MG63 (cell line): Measurements from ENCODE around the gene NTRK3. TPM values are rescaled to one million over a fixed set of nuclear protein-coding genes. Genes with fewer than 3 reads are reported as not detected.

Source experiments
- DNase-seq: peaks from one replicate; pipeline ENCODE4 v3.0.0-alpha.2; 2020
- H3K27me3 ChIP-seq: fragments of 250-450 bp; sonication (Bioruptor Pico); 2 replicates; pipeline ENCODE4 v1.5.1; 2020; ENCODE audit warnings: mild to moderate bottlenecking, moderate library complexity
- H3K36me3 ChIP-seq: fragments of 250-450 bp; sonication (Bioruptor Pico); 2 replicates; pipeline ENCODE4 v1.5.1; 2020; ENCODE audit warnings: mild to moderate bottlenecking, moderate library complexity
- H3K4me3 ChIP-seq: fragments of 250-450 bp; sonication (Bioruptor Pico); 2 replicates; pipeline ENCODE4 v1.5.1; 2020; ENCODE audit warnings: mild to moderate bottlenecking, moderate library complexity
- H3K9me3 ChIP-seq: fragments of 250-450 bp; sonication (Bioruptor Pico); 2 replicates; pipeline ENCODE4 v1.5.1; 2020; ENCODE audit warnings: mild to moderate bottlenecking, moderate library complexity
- total RNA-seq: library from RNA; depleted of rRNA; stranded (reverse); fragments of >200 nt; shearing (Covaris generic); gene quantifications from 2 replicates; pipeline ENCODE4 v1.2.3, GENCODE V29; 2014; ENCODE audit warnings: low replicate concordance

NTRK3 gene
- total RNA-seq, 1 experiment from 2014 or later: 4.0 TPM

GRCh38 chr15:88179562-88179961 lies 77.0 kb downstream of the NTRK3 start:
- no peak for DNase-seq
- Histone ChIP-seq H3K36me3 (no peaks in the 10 kb centered on the region), H3K9me3 (no peaks in the 10 kb centered on the region), H3K27me3 (no peaks in the 10 kb centered on the region), H3K4me3 (no peak overlapping the region)

- H3K4me3 ChIP-seq: no peak overlapping the region
- DNase-seq: no peak
- no peaks in the 10 kb centered on the region for H3K36me3 ChIP-seq
- no peaks in the 10 kb centered on the region for H3K27me3 ChIP-seq
- no peaks in the 10 kb centered on the region for H3K9me3 ChIP-seq
Measured at GRCh38 chr15:88178631-88179030, 77.9 kb downstream of the NTRK3 start.

- peak; percentile 29 for DNase-seq
- Histone ChIP-seq H3K4me3 (no peak overlapping the region), H3K27me3 (no peaks in the 10 kb centered on the region), H3K9me3 (no peaks in the 10 kb centered on the region), H3K36me3 (no peaks in the 10 kb centered on the region)
Measured at GRCh38 chr15:88177451-88177850, 79.1 kb downstream of the NTRK3 start.

- H3K36me3 ChIP-seq: no peaks in the 10 kb centered on the region
- no peaks in the 10 kb centered on the region for H3K27me3 ChIP-seq
- no peak for DNase-seq
- H3K4me3 ChIP-seq: no peak overlapping the region
- no peaks in the 10 kb centered on the region for H3K9me3 ChIP-seq
Measured at GRCh38 chr15:88174571-88174970, 82.0 kb downstream of the NTRK3 start.

DNA sequence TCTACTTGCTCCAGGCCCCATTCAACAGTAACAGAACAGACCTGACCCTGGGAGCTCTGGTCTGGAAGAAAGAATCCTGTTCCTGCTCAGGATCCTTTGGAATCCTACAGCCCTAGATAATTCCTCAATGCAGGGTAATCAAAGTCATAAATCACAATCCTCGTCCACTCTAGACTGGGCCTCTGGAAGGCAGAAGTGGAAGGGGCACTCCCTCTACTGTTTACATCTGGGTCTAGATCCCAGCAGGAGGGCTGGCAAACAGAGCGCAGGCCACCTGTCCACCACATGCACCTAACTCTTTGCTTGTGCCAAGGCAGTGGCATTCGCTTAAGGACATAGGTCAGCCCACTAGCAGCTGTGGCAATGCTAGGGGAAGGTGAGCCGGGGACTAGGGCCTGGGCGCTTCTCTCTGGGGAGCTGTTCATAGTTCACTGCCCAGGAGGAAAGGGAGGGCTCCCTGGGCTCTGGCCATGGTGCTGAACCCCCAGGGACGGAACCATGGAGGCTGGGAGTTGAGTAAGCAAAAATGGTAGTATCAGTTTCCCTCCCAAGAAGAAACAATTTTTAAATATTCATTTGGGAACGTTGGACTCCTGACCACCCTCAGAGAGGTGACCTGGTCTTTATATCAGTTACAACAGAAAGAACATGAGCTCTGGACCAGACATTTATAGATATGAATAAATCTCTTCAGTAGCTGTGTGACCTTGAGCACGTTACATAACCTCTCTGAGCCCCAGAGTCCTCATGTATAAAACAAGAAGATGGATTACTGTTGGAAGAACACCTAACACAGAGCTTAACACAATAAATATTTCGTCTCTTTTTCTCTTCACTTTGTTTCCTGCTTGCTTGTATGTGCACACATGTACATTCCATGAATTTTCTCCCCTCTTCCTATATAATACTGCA lies 90.2 kb downstream of the NTRK3 start:
- DNase-seq: peak; percentile 16
- Histone ChIP-seq H3K27me3 (no peaks in the 10 kb centered on the region; the same call in 1 of the 2 replicates), H3K9me3 (no peaks in the 10 kb centered on the region), H3K36me3 (no peaks in the 10 kb centered on the region), H3K4me3 (no peak overlapping the region)

DNA sequence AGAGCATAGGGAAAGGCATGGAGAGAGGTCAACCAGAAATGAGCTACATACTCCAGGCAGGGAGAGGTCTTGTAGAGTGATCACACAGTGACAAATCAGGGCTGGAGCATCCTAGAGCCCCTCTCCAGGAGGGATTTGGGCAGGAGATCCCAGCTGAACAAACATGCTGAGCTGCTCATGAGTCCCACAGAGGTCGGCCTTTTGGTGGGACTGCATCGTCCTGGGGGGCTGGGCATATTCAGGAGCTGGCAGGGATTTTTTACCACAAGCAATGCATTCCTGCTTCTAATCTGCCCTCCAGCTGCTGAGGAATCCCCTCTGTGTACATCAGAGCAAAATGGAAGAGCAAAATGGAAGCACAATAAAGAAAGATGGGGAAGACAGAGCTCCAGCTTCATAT lies 94.9 kb downstream of the NTRK3 start:
- Histone ChIP-seq H3K9me3 (no peaks in the 10 kb centered on the region), H3K4me3 (no peak overlapping the region), H3K36me3 (no peaks in the 10 kb centered on the region), H3K27me3 (no peaks in the 10 kb centered on the region; the same call in 1 of the 2 replicates)
- DNase-seq: no peak

DNA sequence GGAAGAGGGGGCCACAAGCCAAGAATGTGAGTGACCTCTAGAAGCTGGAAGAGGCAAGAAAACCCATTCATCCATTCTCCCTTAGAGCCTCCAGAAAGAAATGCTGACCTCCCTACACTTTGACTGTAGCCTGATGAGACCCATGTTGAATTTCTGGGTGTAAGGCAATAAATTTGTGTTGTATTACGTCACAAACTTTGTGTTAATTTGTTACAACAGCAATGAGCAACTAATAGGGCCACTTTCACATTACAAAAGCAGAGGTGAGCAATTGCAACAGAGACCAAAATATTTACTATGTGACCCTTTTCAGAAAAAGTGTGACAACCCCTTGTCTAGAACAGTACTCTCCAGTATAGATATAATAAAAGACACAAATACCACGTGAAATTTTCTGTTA lies 101.2 kb downstream of the NTRK3 start:
- H3K4me3 ChIP-seq: no peak overlapping the region
- no peaks in the 10 kb centered on the region for H3K36me3 ChIP-seq
- no peak for DNase-seq
- H3K27me3 ChIP-seq: no peaks in the 10 kb centered on the region; the same call in 1 of the 2 replicates
- no peaks in the 10 kb centered on the region for H3K9me3 ChIP-seq

GRCh38 chr15:88152672-88153071 lies 103.9 kb downstream of the NTRK3 start:
- H3K36me3 ChIP-seq: no peaks in the 10 kb centered on the region
- no peak overlapping the region for H3K4me3 ChIP-seq
- no peaks in the 10 kb centered on the region; the same call in 1 of the 2 replicates for H3K27me3 ChIP-seq
- DNase-seq: no peak
- no peaks in the 10 kb centered on the region for H3K9me3 ChIP-seq

DNA sequence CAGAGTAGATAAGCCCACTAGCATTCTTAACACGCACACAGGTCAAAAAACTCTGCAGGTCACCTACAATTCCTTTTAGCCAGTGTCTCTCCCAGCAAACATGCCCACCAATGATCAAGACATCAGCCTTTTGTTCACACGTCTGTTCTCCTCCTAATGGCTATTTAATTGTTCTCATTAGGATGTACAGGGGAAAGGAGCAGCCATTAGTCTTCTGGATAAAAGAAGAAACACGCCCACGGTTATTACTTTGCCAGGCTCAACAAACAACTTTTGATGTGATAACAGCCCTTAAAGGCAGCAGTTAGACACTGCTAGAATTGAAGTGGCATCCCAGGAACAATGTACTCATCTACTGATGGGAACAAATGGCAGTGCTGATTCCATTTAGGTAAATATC lies 108.8 kb downstream of the NTRK3 start:
- DNase-seq: no peak
- H3K27me3 ChIP-seq: no peaks in the 10 kb centered on the region; the same call in 1 of the 2 replicates
- no peaks in the 10 kb centered on the region for H3K9me3 ChIP-seq
- H3K36me3 ChIP-seq: no peaks in the 10 kb centered on the region
- H3K4me3 ChIP-seq: no peak overlapping the region

DNA sequence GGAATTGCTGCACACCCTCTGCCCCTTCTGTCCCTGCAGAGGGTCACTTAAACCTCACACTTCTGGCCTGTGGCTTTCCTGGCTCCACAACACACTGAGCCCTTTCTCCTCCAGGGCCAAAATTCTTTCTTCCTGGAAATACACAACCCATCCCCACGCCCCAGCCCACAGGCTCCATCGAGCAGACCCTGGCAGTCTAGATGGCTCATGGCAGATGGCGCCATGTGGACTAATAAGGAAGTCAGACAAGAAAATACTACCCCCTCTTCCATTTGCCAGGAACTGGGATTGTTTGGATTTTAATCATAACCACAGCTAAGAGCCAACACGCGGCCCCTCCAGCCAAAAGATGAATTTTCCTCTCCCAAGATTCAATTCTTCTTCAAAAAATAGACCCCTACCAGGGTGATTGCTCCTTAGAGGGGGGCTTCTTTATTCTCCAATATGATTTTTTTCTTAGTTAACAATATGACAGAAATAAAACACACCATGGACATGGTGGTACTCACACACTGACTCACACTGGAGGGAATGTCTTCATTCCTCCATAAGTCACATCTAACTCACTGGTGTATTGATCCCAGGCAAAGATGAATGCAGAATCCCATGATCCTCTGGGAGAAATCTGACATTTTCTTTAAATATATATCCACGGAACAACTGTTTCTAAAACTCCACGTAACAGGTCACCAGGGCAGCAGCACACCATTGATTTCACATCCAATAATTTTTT lies 111.5 kb downstream of the NTRK3 start:
- H3K9me3 ChIP-seq: no peaks in the 10 kb centered on the region
- peak; percentile 42 for DNase-seq
- H3K27me3 ChIP-seq: no peaks in the 10 kb centered on the region
- no peak overlapping the region for H3K4me3 ChIP-seq
- no peaks in the 10 kb centered on the region for H3K36me3 ChIP-seq

DNA sequence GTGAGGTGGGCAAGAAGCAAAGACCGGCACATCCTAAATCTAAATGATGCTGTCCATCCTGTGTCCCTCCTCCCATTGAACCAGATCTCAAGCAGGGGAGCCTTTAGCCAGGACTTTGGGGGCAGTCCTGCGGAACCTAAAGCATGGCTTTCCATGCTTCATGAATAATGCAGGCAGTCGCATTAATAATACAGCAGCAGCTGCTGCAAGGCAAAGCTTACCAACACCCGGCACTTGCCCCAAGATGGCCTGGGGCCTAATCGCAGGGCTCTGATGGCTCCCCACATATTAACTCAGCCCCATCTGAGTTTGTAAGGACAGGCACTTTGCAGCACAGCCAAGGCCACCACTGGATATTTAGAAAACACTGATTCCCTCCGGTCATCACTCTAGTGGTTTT lies 114.4 kb downstream of the NTRK3 start:
- Histone ChIP-seq H3K36me3 (no peaks in the 10 kb centered on the region), H3K4me3 (no peak overlapping the region), H3K9me3 (no peaks in the 10 kb centered on the region), H3K27me3 (no peaks in the 10 kb centered on the region)
- no peak for DNase-seq

DNA sequence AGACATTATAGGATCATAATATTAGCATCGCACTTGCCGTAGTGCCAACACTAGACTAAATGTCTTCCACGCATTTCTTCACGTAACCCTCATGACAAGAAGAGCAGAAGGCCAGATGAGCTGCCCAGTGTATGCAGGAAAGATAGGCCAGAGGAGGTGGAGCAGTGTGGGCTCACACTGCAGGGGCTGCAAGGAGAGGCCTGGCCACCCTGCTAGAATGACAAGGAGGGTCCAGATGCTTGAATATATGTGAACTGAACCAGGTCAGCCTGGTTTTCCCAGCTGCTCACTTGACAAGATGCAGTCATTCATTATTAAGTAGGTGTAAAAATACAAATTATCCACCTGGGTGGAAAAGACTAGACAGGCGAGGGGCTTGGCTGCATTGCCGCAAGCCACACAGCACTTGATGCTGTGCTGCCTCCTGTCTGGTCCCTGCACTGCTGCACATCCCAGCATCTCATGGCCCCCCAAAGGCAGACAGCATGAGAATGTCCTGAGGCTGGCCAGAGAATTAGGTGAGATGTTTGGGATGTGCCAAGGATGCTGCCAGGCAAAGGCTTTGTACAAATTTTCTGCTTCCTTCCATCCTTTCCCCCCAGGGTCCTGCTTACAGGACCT lies 115.2 kb downstream of the NTRK3 start:
- no peak overlapping the region for H3K4me3 ChIP-seq
- DNase-seq: no peak
- H3K27me3 ChIP-seq: no peaks in the 10 kb centered on the region
- H3K36me3 ChIP-seq: no peaks in the 10 kb centered on the region
- no peaks in the 10 kb centered on the region for H3K9me3 ChIP-seq

DNA sequence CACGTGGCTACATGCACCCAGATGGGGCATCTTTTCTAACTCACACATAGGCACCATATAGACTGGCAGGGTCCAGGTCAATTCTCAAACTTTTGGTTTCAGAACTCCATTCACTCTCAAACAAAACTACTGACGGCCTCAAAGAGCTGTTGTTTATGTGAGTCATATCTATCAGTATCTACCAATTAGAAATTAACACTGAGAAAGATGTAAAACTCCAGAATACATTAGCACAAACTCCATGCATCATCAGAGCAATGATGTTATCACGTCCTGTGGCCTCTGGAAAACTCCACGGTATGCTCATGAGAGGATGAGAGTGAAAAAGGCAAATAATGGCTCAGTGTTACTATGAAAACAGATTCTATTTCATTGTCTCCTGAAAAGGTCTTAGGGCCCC lies 116.1 kb downstream of the NTRK3 start:
- H3K9me3 ChIP-seq: no peaks in the 10 kb centered on the region
- no peak overlapping the region for H3K4me3 ChIP-seq
- H3K36me3 ChIP-seq: no peaks in the 10 kb centered on the region
- no peak for DNase-seq
- H3K27me3 ChIP-seq: no peaks in the 10 kb centered on the region

GRCh38 chr15:88139936-88140335 lies 116.6 kb downstream of the NTRK3 start:
- DNase-seq: no peak
- Histone ChIP-seq H3K27me3 (no peaks in the 10 kb centered on the region), H3K9me3 (no peaks in the 10 kb centered on the region), H3K36me3 (no peaks in the 10 kb centered on the region), H3K4me3 (no peak overlapping the region)

DNA sequence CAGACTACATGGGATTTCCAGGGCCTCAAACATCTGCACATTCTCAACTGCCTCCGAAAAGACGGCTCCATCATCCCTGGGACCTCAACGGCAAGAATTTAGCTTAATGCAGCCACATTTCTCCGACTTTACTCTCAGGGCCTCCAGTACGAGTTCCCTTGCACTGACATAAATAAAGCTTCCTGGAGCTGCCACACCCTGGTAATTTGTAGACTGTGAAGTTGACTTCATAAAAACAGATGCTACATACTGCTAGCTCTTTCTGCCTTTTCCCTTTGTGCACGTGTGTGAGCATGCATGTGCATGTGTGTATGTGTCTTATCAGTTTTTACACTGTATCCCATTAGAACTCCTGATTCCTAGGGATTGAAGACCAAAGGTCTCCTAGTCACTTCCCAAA lies 122.7 kb downstream of the NTRK3 start:
- Histone ChIP-seq H3K9me3 (no peaks in the 10 kb centered on the region), H3K4me3 (no peak overlapping the region), H3K27me3 (no peaks in the 10 kb centered on the region), H3K36me3 (no peaks in the 10 kb centered on the region)
- no peak for DNase-seq

DNA sequence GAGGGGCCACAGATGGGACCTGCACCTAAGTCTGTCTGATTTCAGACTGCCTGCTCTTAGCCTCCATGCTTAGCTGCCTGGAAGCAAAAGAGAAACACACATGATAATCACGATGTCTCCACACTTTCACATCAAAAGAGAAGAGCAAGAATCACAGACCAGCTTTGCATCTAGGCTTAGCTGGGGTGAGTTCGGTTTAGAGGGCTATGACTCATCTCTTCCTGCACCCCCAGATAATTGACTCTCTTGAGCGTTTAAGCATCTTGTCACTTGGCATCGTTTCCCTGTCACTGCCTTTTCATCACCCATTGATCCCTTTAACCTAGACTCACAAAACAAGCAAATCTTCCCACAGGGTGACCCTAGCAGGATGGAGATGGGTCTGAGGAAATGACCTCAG lies 124.0 kb downstream of the NTRK3 start:
- DNase-seq: no peak
- Histone ChIP-seq H3K27me3 (no peaks in the 10 kb centered on the region), H3K9me3 (no peaks in the 10 kb centered on the region), H3K36me3 (no peaks in the 10 kb centered on the region), H3K4me3 (no peak overlapping the region)

- H3K36me3 ChIP-seq: no peaks in the 10 kb centered on the region
- no peak for DNase-seq
- no peak overlapping the region for H3K4me3 ChIP-seq
- no peaks in the 10 kb centered on the region for H3K27me3 ChIP-seq
- no peaks in the 10 kb centered on the region for H3K9me3 ChIP-seq
Measured at GRCh38 chr15:88131937-88132336, 124.6 kb downstream of the NTRK3 start.
